T-cell (primary cell): ENCODE measurements around the gene MICAL3. TPM values are rescaled to one million over a fixed set of nuclear protein-coding genes. Genes with fewer than 3 reads are reported as not detected.

Experiments
- ATAC-seq, 4 experiments: fragments of 200-7000 bp in 3 of 4; fragments of 150-1000 bp in 1 of 4; cut with Tn5 transposase; replicated peaks in 1 of 4; 1 replicate in 3 of 4; 2 replicates in 1 of 4; pipeline ENCODE4 v1.10.0; 2021; ENCODE audit warnings: moderate library complexity in 3 of 4, mild to moderate bottlenecking in 2 of 4, moderate number of reproducible peaks in 1 of 4
- CTCF ChIA-PET, 2 donors: fragments of 300-600 bp; sonication (Branson Sonifier 250); formaldehyde crosslinking; loops; one replicate each; lab custom pipeline; 2022; ENCODE audit warnings: antibody characterized with exemption in 2 of 2; lab: Charles Lee
- POLR2A ChIA-PET, 2 donors: fragments of 300-600 bp; sonication (Branson Sonifier 250); formaldehyde crosslinking; loops; one replicate each; lab custom pipeline; 2022; ENCODE audit warnings: antibody characterized with exemption in 2 of 2; lab: Charles Lee
- DNase-seq, 35 experiments: peaks; one replicate each; pipeline versions ENCODE4 v3.0.0 to v3.0.0-alpha.2; 2013 to 2023
- H3K27ac ChIP-seq: one replicate; pipeline ENCODE4 v1.5.1; 2013; ENCODE audit warnings: low read length
- H3K27me3 ChIP-seq, 2 experiments: replicated peaks in 1 of 2; 1 replicate in 1 of 2; 2 replicates in 1 of 2; pipeline versions ENCODE4 v1.6.1 to v1.7.0; 2013; ENCODE audit warnings: low read length in 1 of 2, mixed read lengths in 1 of 2; ENCODE audit not compliant: control insufficient read depth in 2 of 2, insufficient read depth in 2 of 2; ENCODE audit errors: extremely low read depth in 1 of 2
- H3K36me3 ChIP-seq, 2 donors: 1 replicate in 1 of 2; 2 replicates in 1 of 2; pipeline versions ENCODE4 v1.6.1 to v1.7.0; 2013; ENCODE audit warnings: low read length in 1 of 2; ENCODE audit not compliant: control insufficient read depth in 2 of 2, insufficient read depth in 1 of 2; ENCODE audit errors: extremely low read depth in 1 of 2
- H3K4me1 ChIP-seq, 2 experiments: 1 replicate in 1 of 2; 2 replicates in 1 of 2; pipeline versions ENCODE4 v1.6.1 to v1.7.0; 2013; ENCODE audit warnings: low read length in 2 of 2, mixed read lengths in 1 of 2; ENCODE audit not compliant: insufficient read depth in 2 of 2, control insufficient read depth in 1 of 2; ENCODE audit errors: extremely low read depth in 1 of 2
- H3K4me3 ChIP-seq, 2 donors: 1 replicate in 1 of 2; 2 replicates in 1 of 2; pipeline versions ENCODE4 v1.5.1 to v1.7.0; 2013; ENCODE audit warnings: mild to moderate bottlenecking in 2 of 2, low read length in 1 of 2, moderate library complexity in 1 of 2; ENCODE audit not compliant: control insufficient read depth in 1 of 2; ENCODE audit errors: extremely low read depth in 1 of 2
- H3K9me3 ChIP-seq: 2 replicates; pipeline ENCODE4 v1.7.0; 2013
- H3K27ac Mint-ChIP-seq, 2 donors: one replicate each; pipeline ENCODE4 v1.8.0; 2020 to 2021; ENCODE audit warnings: mild to moderate bottlenecking in 2 of 2, mixed read lengths in 2 of 2
- H3K27me3 Mint-ChIP-seq, 2 donors: one replicate each; pipeline ENCODE4 v1.8.0; 2021 to 2022; ENCODE audit warnings: mixed read lengths in 2 of 2
- H3K36me3 Mint-ChIP-seq: one replicate; pipeline ENCODE4 v1.8.0; 2021; ENCODE audit warnings: mixed read lengths
- H3K4me1 Mint-ChIP-seq, 3 donors: one replicate each; pipeline ENCODE4 v1.8.0; 2020 to 2022; ENCODE audit warnings: mixed read lengths in 3 of 3, mild to moderate bottlenecking in 1 of 3
- H3K4me3 Mint-ChIP-seq, 3 donors: one replicate each; pipeline ENCODE4 v1.8.0; 2020 to 2022; ENCODE audit warnings: mild to moderate bottlenecking in 3 of 3, mixed read lengths in 3 of 3, moderate library complexity in 3 of 3
- H3K9me3 Mint-ChIP-seq, 3 donors: one replicate each; pipeline ENCODE4 v1.8.0; 2020 to 2022; ENCODE audit warnings: mixed read lengths in 3 of 3
- WGBS: methylation state at CpG from one replicate; pipeline ENCODE4 v1.1.5; 2013; ENCODE audit warnings: missing lambda C conversion rate; ENCODE audit not compliant: insufficient coverage; 5-methylcytosine and 5-hydroxymethylcytosine counted together
- total RNA-seq, 35 experiments: library from RNA in 6 of 35; stranded (reverse) in 6 of 35; fragments of 120-200 nt in 1 of 35; gene quantifications; one replicate each; pipeline versions ENCODE4 v1.2.1 to v1.2.4 and lab custom pipeline; 2013 to 2026

The MICAL3 gene
- total RNA-seq, 5 donors from 2014 or later (not counting 1 experiment from before 2014, with no cell fraction given), result 19.1 to 37.5 (median 22.3) TPM

DNA sequence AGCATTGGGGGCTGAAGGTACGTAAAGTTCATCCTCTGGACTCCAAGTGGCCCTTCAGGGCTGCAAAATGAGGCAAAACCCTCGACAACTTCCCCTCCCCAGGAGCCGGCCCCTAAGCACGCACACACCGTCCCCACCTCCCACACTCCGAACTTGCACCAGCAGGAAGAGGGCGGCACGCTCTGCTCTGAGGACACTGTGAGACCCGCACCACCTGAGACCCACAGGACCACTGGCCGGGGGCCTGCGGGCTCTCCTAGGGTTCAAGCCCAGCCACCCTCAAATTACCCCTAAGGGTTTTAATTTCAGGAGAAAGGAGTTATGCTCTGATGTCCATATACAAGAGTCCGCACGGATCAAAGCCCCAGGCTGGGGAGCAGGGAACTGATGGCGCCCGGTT lies 200.4 kb downstream of the MICAL3 start:
- Histone ChIP-seq H3K27ac (no peak overlapping the region), H3K9me3 (no peaks in the 10 kb centered on the region), H3K4me3 (no peak overlapping the region), H3K27me3 (no peaks in the 10 kb centered on the region), H3K4me1 (no peaks in the 10 kb centered on the region), H3K36me3 (peaks cover 0 to 2% of the 10 kb centered on the region in 2 donors)
- Mint-ChIP-seq H3K4me1 (no peaks in the 10 kb centered on the region), H3K36me3 (peaks cover 20% of the 10 kb centered on the region), H3K9me3 (no peaks in the 10 kb centered on the region), H3K27me3 (no peaks in the 10 kb centered on the region), H3K4me3 (no peak overlapping the region), H3K27ac (no peak overlapping the region)
- CTCF ChIA-PET, result no interaction called here
- POLR2A ChIA-PET, result no interaction called here
- 100% methylated on average over 4 of the region's 15 CpGs for WGBS
- DNase-seq (no peak), ATAC-seq (no peak)

DNA sequence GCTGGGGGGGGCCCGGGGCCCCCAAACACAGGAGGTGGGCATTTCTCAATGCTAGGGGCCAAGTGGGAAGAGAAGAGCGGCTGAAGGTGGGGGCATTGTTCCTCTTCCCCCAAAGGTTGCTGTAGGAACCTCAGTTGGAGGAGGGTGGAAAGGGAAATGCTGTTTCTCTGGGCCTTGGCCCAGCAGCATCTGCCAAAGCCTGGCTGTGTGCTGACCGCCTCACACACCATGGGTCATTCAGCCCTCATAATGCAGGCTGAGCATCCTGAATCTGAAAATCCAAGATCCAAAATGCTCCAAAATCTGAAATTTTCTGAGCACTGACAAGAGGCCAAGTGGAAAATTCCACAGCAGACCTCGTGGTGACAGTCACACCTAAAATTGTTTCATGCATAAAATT lies 201.1 kb downstream of the MICAL3 start:
- 100% methylated on average over 2 of the region's 4 CpGs for WGBS
- peaks cover 20% of the 10 kb centered on the region for H3K36me3 Mint-ChIP-seq
- ChIA-PET CTCF (no interaction called here), POLR2A (no interaction called here)
- no peak for DNase-seq
- H3K27me3 Mint-ChIP-seq, result no peaks in the 10 kb centered on the region
- no peak overlapping the region for H3K4me3 Mint-ChIP-seq
- no peak overlapping the region for H3K4me3 ChIP-seq
- H3K4me1 ChIP-seq, result no peaks in the 10 kb centered on the region
- no peaks in the 10 kb centered on the region for H3K4me1 Mint-ChIP-seq
- ATAC-seq, result no peak
- H3K27ac ChIP-seq, result no peak overlapping the region
- H3K27ac Mint-ChIP-seq, result no peak overlapping the region
- H3K36me3 ChIP-seq, result peaks cover 0 to 2% of the 10 kb centered on the region in 2 donors
- no peaks in the 10 kb centered on the region for H3K9me3 ChIP-seq
- no peaks in the 10 kb centered on the region for H3K27me3 ChIP-seq
- no peaks in the 10 kb centered on the region for H3K9me3 Mint-ChIP-seq

DNA sequence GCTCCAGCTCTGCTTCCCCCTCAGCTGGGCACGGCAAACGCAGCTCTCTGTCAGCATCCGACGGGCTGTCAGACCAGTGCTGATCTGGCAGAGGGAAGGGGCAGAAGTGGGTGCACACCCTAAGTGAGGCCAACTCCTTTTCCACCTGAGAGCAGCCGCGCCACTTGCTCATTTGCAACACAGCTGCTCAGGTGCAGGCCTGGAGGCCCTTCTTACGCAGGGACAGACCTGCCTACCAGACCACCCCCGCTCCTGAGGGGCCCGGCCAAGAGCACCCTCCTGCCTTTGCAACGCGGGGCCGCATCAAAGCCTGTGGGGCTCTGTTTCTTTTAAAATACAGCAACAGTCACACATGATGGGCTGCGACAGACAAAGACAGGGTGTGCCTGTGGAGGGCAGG lies 202.3 kb downstream of the MICAL3 start:
- no peak overlapping the region for H3K4me3 ChIP-seq
- H3K27me3 Mint-ChIP-seq, result no peaks in the 10 kb centered on the region
- H3K27ac ChIP-seq, result no peak overlapping the region
- no peaks in the 10 kb centered on the region for H3K9me3 Mint-ChIP-seq
- H3K4me3 Mint-ChIP-seq, result no peak overlapping the region
- no peaks in the 10 kb centered on the region for H3K9me3 ChIP-seq
- no peak overlapping the region for H3K27ac Mint-ChIP-seq
- H3K27me3 ChIP-seq, result no peaks in the 10 kb centered on the region
- peaks cover 0 to 2% of the 10 kb centered on the region in 2 donors for H3K36me3 ChIP-seq
- 96% methylated on average over 7 of the region's 13 CpGs for WGBS
- CTCF ChIA-PET, result no interaction called here
- POLR2A ChIA-PET, result no interaction called here
- ATAC-seq (no peak), DNase-seq (no peak)
- no peaks in the 10 kb centered on the region for H3K4me1 ChIP-seq
- H3K36me3 Mint-ChIP-seq, result peaks cover 19% of the 10 kb centered on the region
- no peaks in the 10 kb centered on the region for H3K4me1 Mint-ChIP-seq

DNA sequence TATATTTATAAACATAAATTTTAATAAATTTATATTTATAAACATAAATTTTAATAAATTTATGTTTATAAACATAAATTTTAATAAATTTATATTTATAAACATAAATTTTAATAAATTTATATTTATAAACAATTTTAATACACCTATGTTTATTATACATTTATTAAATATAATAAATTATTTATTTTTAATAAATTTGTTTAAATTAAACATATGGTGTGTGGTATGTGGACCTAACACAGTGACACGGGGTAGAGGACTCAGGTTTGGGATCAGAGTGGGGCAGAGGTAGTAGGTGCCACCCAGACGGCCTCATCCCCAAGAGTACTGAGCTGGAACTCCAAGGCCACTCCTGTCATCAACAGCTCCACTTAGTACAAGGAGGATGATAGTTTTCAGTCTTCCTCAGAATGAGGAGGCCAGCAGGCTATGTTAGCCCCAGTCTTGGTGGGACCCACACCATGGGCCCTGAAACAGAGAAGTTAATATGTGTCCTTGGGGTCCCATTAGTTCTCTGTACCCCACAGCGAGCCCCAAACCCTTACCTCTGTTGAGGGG lies 203.4 kb downstream of the MICAL3 start:
- Mint-ChIP-seq H3K4me1 (no peaks in the 10 kb centered on the region), H3K4me3 (no peak overlapping the region), H3K27ac (no peak overlapping the region), H3K9me3 (no peaks in the 10 kb centered on the region), H3K27me3 (no peaks in the 10 kb centered on the region), H3K36me3 (peaks cover 15% of the 10 kb centered on the region)
- H3K27ac ChIP-seq, result no peak overlapping the region
- H3K27me3 ChIP-seq, result no peaks in the 10 kb centered on the region
- DNase-seq (no peak), ATAC-seq (no peak)
- H3K36me3 ChIP-seq, result peaks cover 0 to 2% of the 10 kb centered on the region in 2 donors
- H3K4me1 ChIP-seq, result no peaks in the 10 kb centered on the region
- ChIA-PET CTCF (no interaction called here), POLR2A (interaction anchor here in 1 of 2 donors (0.5 kb wide), 1 partner anchor 43 kb away, joined by 5 read pairs; no protein-coding TSS in a partner anchor)
- no peak overlapping the region for H3K4me3 ChIP-seq
- WGBS, result no CpG with 5 or more reads among the region's 3 CpGs
- no peaks in the 10 kb centered on the region for H3K9me3 ChIP-seq

DNA sequence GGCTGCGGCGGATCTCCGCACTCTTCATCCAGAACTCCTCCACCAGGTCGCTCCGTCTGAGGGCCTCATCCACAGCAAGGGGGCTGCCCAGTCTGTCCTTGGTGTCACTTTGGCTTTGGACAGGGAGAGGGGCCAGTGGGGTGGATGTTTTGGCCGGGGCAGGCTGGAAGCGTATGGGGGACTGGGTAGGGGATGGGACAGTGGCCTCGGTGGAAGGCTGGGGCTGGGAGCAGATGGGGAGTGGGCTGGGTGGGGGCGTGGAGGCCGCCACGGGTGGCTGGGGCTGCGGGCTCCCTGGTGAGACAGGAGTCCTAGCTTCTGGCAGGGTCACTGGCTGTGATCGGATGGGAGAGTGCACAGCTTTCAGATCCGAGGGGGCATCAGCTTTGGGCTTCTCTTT lies 205.7 kb downstream of the MICAL3 start:
- Mint-ChIP-seq H3K27ac (no peak overlapping the region), H3K9me3 (no peaks in the 10 kb centered on the region), H3K4me3 (no peak overlapping the region), H3K4me1 (no peaks in the 10 kb centered on the region), H3K27me3 (no peaks in the 10 kb centered on the region), H3K36me3 (peaks cover 15% of the 10 kb centered on the region)
- ATAC-seq (no peak), DNase-seq (no peak)
- no peaks in the 10 kb centered on the region for H3K4me1 ChIP-seq
- H3K9me3 ChIP-seq, result no peaks in the 10 kb centered on the region
- no peak overlapping the region for H3K4me3 ChIP-seq
- peaks cover 0 to 2% of the 10 kb centered on the region in 2 donors for H3K36me3 ChIP-seq
- no peaks in the 10 kb centered on the region for H3K27me3 ChIP-seq
- CTCF ChIA-PET, result no interaction called here
- no peak overlapping the region for H3K27ac ChIP-seq
- POLR2A ChIA-PET, result no interaction called here
- 88% methylated on average over 9 of the region's 14 CpGs for WGBS

DNA sequence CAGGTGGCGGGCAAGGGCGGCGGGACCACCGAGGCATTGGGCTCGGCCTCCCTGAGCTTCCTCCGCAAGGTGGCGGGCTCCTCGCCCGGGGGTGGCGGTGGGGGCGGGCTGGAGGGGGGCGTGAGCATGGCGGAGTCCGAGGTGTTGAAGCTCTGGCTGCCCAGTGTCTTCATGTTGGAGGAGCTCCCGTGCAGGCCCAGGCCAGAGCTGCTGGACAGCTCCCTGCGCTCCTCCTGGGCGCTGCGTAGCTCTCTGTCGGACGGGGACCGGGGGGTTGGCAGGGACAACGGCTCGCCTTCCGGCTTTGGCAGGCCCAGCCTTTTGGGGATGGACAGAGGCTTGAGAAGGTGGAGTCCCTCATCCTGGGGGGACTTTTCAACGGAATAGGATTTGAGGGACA lies 206.2 kb downstream of the MICAL3 start:
- H3K36me3 Mint-ChIP-seq, result peaks cover 15% of the 10 kb centered on the region
- Histone ChIP-seq H3K27me3 (no peaks in the 10 kb centered on the region), H3K4me1 (no peaks in the 10 kb centered on the region), H3K36me3 (peaks cover 0 to 2% of the 10 kb centered on the region in 2 donors), H3K9me3 (no peaks in the 10 kb centered on the region), H3K4me3 (no peak overlapping the region), H3K27ac (no peak overlapping the region)
- ChIA-PET POLR2A (no interaction called here), CTCF (no interaction called here)
- no peak overlapping the region for H3K4me3 Mint-ChIP-seq
- WGBS, result 96% methylated on average over 13 of the region's 25 CpGs
- no peaks in the 10 kb centered on the region for H3K27me3 Mint-ChIP-seq
- ATAC-seq (no peak), DNase-seq (no peak)
- no peaks in the 10 kb centered on the region for H3K4me1 Mint-ChIP-seq
- no peak overlapping the region for H3K27ac Mint-ChIP-seq
- no peaks in the 10 kb centered on the region for H3K9me3 Mint-ChIP-seq
